SK-N-SH treated with all-trans-retinoic acid at 6 μM for 48 hours (cell line): ENCODE measurements around the gene GLRX3.

Source experiments
- ARNTL ChIP-seq: fragments of 450-650 bp; formaldehyde crosslinking; IDR thresholded peaks from 2 replicates; pipeline ENCODE4 v1.5.0; 2020; ENCODE audit warnings: low read depth, mild to moderate bottlenecking, moderate library complexity, borderline replicate concordance
- BACH2 ChIP-seq: fragments of 250-450 bp; sonication (Bioruptor Pico); IDR thresholded peaks from 2 replicates; pipeline ENCODE4 v1.9.0; 2021; ENCODE audit warnings: mild to moderate bottlenecking, borderline replicate concordance
- ESRRG ChIP-seq: fragments of 250-450 bp; sonication (Bioruptor Pico); IDR thresholded peaks from 2 replicates; pipeline ENCODE4 v1.6.1; 2021; ENCODE audit warnings: mild to moderate bottlenecking
- OSR1 ChIP-seq: fragments of 250-450 bp; sonication (Bioruptor Pico); IDR thresholded peaks from 2 replicates; pipeline ENCODE4 v1.8.0; 2022; ENCODE audit warnings: moderate library complexity, mild to moderate bottlenecking, inconsistent platforms
- RARB ChIP-seq: fragments of 250-450 bp; sonication (Bioruptor Pico); IDR thresholded peaks from 2 replicates; pipeline ENCODE4 v1.8.0; 2021; ENCODE audit warnings: mild to moderate bottlenecking, moderate library complexity
- TCF4 ChIP-seq: fragments of 250-450 bp; sonication (Bioruptor Pico); IDR thresholded peaks from 2 replicates; pipeline ENCODE4 v1.8.0; 2021; ENCODE audit warnings: mild to moderate bottlenecking, moderate library complexity, borderline replicate concordance
- TOX ChIP-seq: fragments of 250-450 bp; sonication (Bioruptor Pico); IDR thresholded peaks from 2 replicates; pipeline ENCODE4 v1.8.0; 2021; ENCODE audit warnings: mild to moderate bottlenecking, moderate library complexity, borderline replicate concordance
- ZFP30 ChIP-seq: fragments of 450-650 bp; formaldehyde crosslinking; IDR thresholded peaks from 2 replicates; pipeline ENCODE4 v1.5.0; 2022; ENCODE audit warnings: mild to moderate bottlenecking, moderate library complexity
- ZNF70 ChIP-seq: fragments of 450-650 bp; formaldehyde crosslinking; IDR thresholded peaks from 2 replicates; pipeline ENCODE4 v1.5.0; 2020; ENCODE audit warnings: mild to moderate bottlenecking, moderate library complexity
- ZNF8 ChIP-seq: fragments of 450-650 bp; formaldehyde crosslinking; IDR thresholded peaks from 2 replicates; pipeline ENCODE4 v1.5.0; 2020; ENCODE audit warnings: mild to moderate bottlenecking, moderate library complexity
- TF ChIP-seq, protein P1 (sequence below): fragments of 250-450 bp; sonication (Bioruptor Pico); IDR thresholded peaks from 2 replicates; pipeline ENCODE4 v1.5.0; 2020; ENCODE audit warnings: mild to moderate bottlenecking, moderate library complexity
- TF ChIP-seq, protein P2 (sequence below): fragments of 250-450 bp; sonication (Bioruptor Pico); IDR thresholded peaks from 2 replicates; pipeline ENCODE4 v1.8.0; 2021; ENCODE audit warnings: low read depth, mild to moderate bottlenecking, moderate library complexity, borderline replicate concordance
- TF ChIP-seq, protein P3 (sequence below): fragments of 250-450 bp; sonication (Bioruptor Pico); IDR thresholded peaks from 2 replicates; pipeline ENCODE4 v1.5.1; 2021; ENCODE audit warnings: mild to moderate bottlenecking, moderate library complexity
- TF ChIP-seq, protein P4 (sequence below): fragments of 250-450 bp; sonication (Bioruptor Pico); IDR thresholded peaks from 2 replicates; pipeline ENCODE4 v1.8.0; 2020; ENCODE audit warnings: mild to moderate bottlenecking, moderate library complexity, borderline replicate concordance

DNA sequence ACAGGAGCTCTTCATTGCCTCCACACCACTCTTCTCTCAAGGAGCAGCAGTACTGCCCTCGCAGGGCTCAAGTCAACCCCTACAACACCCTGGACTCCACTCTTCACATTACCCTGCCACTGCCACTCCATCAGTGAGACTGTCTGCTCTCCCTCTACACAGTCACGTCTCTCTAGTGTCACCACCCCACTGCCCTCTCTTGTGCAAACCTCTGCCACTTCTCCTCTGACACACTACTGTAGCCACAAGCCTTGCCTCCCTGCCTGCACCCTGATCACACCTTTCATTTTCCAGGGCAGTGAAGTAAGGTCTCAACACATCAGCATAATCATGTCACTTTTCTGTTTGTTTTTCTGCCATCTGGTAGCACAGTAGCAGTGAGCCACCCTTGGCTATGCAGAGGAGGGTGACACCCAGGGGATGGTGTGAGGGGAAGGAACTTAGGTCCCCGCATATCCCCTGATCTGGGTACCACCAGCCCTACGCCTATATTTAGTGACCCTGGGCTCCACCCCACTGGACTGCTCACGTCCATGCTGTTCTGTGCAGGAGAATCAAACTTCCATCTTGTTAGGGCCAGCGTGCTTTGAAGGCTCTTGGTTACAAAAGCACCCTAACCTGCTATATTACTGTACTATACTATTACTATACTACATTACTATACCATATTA, 27.1 kb upstream of the GLRX3 start:
- TF ChIP-seq TCF4 (no peak), OSR1 (CRISPR knock-in tag) (no peak), TOX (CRISPR knock-in tag) (no peak), ZFP30 (no peak), ZNF70 (CRISPR knock-in tag) (no peak), RARB (CRISPR knock-in tag) (no peak), ARNTL (no peak), ZNF8 (no peak), ESRRG (CRISPR knock-in tag) (no peak), BACH2 (CRISPR knock-in tag) (no peak)
- TF ChIP-seq, protein P1, sequence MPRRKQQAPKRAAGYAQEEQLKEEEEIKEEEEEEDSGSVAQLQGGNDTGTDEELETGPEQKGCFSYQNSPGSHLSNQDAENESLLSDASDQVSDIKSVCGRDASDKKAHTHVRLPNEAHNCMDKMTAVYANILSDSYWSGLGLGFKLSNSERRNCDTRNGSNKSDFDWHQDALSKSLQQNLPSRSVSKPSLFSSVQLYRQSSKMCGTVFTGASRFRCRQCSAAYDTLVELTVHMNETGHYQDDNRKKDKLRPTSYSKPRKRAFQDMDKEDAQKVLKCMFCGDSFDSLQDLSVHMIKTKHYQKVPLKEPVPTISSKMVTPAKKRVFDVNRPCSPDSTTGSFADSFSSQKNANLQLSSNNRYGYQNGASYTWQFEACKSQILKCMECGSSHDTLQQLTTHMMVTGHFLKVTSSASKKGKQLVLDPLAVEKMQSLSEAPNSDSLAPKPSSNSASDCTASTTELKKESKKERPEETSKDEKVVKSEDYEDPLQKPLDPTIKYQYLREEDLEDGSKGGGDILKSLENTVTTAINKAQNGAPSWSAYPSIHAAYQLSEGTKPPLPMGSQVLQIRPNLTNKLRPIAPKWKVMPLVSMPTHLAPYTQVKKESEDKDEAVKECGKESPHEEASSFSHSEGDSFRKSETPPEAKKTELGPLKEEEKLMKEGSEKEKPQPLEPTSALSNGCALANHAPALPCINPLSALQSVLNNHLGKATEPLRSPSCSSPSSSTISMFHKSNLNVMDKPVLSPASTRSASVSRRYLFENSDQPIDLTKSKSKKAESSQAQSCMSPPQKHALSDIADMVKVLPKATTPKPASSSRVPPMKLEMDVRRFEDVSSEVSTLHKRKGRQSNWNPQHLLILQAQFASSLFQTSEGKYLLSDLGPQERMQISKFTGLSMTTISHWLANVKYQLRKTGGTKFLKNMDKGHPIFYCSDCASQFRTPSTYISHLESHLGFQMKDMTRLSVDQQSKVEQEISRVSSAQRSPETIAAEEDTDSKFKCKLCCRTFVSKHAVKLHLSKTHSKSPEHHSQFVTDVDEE (CRISPR knock-in tag) = no peak
- TF ChIP-seq, protein P2, sequence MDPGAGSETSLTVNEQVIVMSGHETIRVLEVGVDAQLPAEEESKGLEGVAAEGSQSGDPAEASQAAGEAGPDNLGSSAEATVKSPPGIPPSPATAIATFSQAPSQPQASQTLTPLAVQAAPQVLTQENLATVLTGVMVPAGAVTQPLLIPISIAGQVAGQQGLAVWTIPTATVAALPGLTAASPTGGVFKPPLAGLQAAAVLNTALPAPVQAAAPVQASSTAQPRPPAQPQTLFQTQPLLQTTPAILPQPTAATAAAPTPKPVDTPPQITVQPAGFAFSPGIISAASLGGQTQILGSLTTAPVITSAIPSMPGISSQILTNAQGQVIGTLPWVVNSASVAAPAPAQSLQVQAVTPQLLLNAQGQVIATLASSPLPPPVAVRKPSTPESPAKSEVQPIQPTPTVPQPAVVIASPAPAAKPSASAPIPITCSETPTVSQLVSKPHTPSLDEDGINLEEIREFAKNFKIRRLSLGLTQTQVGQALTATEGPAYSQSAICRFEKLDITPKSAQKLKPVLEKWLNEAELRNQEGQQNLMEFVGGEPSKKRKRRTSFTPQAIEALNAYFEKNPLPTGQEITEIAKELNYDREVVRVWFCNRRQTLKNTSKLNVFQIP (CRISPR knock-in tag) = no peak
- TF ChIP-seq, protein P3, sequence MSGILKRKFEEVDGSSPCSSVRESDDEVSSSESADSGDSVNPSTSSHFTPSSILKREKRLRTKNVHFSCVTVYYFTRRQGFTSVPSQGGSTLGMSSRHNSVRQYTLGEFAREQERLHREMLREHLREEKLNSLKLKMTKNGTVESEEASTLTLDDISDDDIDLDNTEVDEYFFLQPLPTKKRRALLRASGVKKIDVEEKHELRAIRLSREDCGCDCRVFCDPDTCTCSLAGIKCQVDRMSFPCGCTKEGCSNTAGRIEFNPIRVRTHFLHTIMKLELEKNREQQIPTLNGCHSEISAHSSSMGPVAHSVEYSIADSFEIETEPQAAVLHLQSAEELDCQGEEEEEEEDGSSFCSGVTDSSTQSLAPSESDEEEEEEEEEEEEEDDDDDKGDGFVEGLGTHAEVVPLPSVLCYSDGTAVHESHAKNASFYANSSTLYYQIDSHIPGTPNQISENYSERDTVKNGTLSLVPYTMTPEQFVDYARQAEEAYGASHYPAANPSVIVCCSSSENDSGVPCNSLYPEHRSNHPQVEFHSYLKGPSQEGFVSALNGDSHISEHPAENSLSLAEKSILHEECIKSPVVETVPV (CRISPR knock-in tag) = no peak
- TF ChIP-seq, protein P4, sequence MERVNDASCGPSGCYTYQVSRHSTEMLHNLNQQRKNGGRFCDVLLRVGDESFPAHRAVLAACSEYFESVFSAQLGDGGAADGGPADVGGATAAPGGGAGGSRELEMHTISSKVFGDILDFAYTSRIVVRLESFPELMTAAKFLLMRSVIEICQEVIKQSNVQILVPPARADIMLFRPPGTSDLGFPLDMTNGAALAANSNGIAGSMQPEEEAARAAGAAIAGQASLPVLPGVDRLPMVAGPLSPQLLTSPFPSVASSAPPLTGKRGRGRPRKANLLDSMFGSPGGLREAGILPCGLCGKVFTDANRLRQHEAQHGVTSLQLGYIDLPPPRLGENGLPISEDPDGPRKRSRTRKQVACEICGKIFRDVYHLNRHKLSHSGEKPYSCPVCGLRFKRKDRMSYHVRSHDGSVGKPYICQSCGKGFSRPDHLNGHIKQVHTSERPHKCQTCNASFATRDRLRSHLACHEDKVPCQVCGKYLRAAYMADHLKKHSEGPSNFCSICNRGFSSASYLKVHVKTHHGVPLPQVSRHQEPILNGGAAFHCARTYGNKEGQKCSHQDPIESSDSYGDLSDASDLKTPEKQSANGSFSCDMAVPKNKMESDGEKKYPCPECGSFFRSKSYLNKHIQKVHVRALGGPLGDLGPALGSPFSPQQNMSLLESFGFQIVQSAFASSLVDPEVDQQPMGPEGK (CRISPR knock-in tag) = no peak
